HUES6 (cell line): ENCODE data around the gene APAF1.

ENCODE experiments used
- H3K27ac ChIP-seq: 2 replicates; pipeline ENCODE4 v1.7.0; 2013; ENCODE audit warnings: low read depth, mild to moderate bottlenecking, low read length, inconsistent platforms
- H3K27me3 ChIP-seq: 2 replicates; pipeline ENCODE4 v1.6.1; 2013; ENCODE audit warnings: low read length; ENCODE audit not compliant: control insufficient read depth, insufficient read depth
- H3K36me3 ChIP-seq: 2 replicates; pipeline ENCODE4 v1.6.1; 2013; ENCODE audit warnings: low read length; ENCODE audit not compliant: control insufficient read depth, insufficient read depth
- H3K4me1 ChIP-seq: 2 replicates; pipeline ENCODE4 v1.6.1; 2013; ENCODE audit warnings: low read length; ENCODE audit not compliant: control insufficient read depth, insufficient read depth
- H3K4me3 ChIP-seq: 2 replicates; pipeline ENCODE4 v1.5.1; 2013; ENCODE audit warnings: low read depth, low read length
- H3K9ac ChIP-seq: one replicate; pipeline ENCODE4 v1.6.1; 2013; ENCODE audit warnings: mild to moderate bottlenecking, low read length
- H3K9me3 ChIP-seq: 2 replicates; pipeline ENCODE4 v1.6.1; 2013; ENCODE audit warnings: low read depth, low read length; ENCODE audit not compliant: control insufficient read depth, insufficient read depth

APAF1 gene

DNA sequence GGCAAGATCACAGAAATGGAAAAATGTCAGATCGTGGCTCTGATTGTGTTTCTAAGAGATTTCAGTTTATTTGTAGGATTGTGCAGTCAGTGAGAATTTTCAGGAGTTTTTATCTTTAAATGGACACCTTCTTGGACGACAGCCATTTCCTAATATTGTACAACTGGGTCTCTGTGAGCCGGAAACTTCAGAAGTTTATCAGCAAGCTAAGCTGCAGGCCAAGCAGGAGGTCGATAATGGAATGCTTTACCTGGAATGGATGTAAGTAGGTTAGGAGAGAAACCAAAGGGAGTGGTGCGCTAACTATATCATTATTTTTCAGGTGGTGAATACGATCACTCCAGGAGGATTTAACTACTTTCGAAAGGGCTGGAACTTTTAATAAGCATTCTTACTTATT lies 26.4 kb downstream of the APAF1 start:
- H3K36me3 ChIP-seq, result peaks cover 40% of the 10 kb centered on the region
- H3K4me1 ChIP-seq, result no peaks in the 10 kb centered on the region
- H3K27ac ChIP-seq, result no peak overlapping the region
- no peak overlapping the region for H3K9ac ChIP-seq
- no peaks in the 10 kb centered on the region for H3K27me3 ChIP-seq
- no peak overlapping the region for H3K4me3 ChIP-seq
- no peaks in the 10 kb centered on the region for H3K9me3 ChIP-seq

DNA sequence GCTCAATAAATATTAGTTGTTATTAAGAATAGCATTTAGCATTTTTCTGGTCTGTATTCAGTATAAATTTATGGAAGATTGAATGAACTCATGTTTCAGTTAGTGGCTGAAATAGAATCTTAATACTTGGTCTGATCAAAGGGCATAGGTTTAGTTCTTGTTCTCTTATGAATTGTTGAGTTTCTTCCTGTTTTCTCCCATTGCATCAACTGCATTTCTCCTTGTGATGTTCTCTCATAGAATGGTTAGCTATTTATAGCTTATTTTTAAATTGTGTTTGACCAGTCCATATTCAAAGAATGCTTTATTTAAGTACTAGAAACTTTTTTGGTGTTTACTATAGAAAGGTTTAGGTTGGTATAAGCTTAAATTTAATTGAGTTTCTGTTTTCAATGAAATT lies 29.8 kb downstream of the APAF1 start:
- H3K9me3 ChIP-seq, result no peaks in the 10 kb centered on the region
- no peak overlapping the region for H3K27ac ChIP-seq
- H3K4me3 ChIP-seq, result no peak overlapping the region
- H3K36me3 ChIP-seq, result peaks cover 29% of the 10 kb centered on the region
- H3K9ac ChIP-seq, result no peak overlapping the region
- H3K27me3 ChIP-seq, result no peaks in the 10 kb centered on the region
- no peaks in the 10 kb centered on the region for H3K4me1 ChIP-seq

DNA sequence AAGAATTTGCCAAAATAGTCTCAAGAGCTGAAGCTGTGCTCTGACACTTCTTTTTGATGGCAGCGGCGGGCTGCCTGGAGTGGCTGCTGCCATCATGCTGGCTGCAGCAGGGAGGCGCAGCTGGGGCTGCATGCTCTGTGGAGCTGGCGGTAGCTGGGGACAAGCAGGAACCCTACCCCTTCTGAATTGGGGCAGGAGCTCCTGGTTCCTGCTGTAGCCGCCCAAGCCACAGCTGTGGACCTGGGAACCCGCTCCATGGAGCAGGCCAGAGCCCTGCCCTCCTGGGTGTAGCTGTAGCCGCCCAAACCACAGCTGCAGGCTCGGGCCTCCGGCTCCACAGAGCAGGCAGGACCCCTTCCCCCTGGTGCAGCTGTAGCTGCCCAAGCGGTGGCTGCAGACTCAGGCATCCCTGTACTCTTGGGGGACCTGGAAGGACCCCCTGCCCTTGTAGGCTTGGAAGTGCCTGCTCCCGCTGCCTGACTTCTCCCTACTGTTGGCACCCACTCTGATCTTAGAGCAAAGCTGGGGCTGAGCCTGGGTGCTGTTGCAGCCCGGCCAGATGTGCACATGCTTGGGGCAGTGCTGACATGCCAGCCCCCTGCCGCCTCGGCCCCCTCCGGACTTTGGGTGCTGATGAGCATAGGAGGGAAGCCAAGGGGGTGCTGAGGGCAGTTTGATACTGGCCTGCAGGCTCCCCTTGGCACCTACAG lies 33.3 kb downstream of the APAF1 start:
- Histone ChIP-seq H3K27me3 (no peaks in the 10 kb centered on the region), H3K9me3 (no peaks in the 10 kb centered on the region), H3K4me1 (no peaks in the 10 kb centered on the region), H3K36me3 (peaks cover 55% of the 10 kb centered on the region), H3K9ac (no peak overlapping the region), H3K4me3 (no peak overlapping the region), H3K27ac (no peak overlapping the region)

DNA sequence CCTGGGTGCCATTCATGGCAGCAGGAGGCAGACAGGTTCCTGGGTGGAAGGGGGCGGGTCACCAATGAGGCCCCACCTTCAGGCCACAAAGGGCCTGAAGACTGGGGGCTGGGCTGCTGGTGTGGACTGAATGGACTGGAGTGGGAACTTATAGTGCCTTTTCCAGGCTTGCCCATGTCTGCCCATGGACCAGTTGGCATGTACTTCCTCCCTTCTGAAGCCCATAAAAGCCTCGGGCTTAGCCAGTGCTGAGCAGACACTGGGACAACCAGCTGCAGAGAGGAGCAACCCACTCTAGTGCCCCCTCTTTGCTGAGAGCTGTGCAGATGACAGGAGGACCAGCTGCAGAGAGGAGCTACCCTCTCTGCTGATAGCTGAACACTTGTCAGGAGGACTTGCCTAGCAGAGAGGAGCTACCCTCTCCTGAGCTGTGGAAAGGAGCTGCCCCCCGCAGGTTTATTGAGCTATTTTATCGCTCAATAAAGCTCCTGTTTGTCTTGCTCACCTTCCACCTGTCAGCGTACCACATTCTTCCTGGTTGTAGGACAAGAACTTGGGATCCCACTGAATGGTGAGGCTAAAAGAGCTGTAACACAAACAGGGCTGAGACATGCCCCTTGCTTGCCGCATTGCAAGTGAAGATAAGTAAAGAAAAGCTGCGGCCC lies 34.0 kb downstream of the APAF1 start:
- Histone ChIP-seq H3K27ac (no peak overlapping the region), H3K27me3 (no peaks in the 10 kb centered on the region), H3K9ac (no peak overlapping the region), H3K9me3 (no peaks in the 10 kb centered on the region), H3K36me3 (peaks cover 59% of the 10 kb centered on the region), H3K4me1 (no peaks in the 10 kb centered on the region), H3K4me3 (no peak overlapping the region)

DNA sequence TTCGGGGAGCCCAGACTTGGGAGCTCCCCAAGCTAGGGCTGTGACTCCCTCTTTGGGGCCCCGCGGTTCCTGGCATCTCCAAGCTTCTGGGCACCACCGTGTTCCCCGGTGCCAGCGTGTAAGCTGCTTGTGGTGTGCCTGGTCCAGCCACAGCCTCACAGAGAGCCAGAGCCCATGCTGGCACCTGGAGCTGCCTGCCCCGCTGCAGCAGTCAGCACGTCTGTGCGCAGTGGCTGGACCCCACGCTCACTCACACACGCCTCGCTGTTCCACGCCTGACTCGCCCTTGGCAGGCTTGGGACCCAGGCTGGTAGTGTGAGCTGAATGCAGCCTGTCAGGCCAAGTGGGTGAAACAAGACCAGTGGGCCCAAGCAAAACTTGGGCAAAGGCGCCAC lies 34.5 kb downstream of the APAF1 start:
- Histone ChIP-seq H3K4me3 (no peak overlapping the region), H3K27me3 (no peaks in the 10 kb centered on the region), H3K36me3 (peaks cover 56% of the 10 kb centered on the region), H3K4me1 (no peaks in the 10 kb centered on the region), H3K9ac (no peak overlapping the region), H3K9me3 (no peaks in the 10 kb centered on the region), H3K27ac (no peak overlapping the region)

DNA sequence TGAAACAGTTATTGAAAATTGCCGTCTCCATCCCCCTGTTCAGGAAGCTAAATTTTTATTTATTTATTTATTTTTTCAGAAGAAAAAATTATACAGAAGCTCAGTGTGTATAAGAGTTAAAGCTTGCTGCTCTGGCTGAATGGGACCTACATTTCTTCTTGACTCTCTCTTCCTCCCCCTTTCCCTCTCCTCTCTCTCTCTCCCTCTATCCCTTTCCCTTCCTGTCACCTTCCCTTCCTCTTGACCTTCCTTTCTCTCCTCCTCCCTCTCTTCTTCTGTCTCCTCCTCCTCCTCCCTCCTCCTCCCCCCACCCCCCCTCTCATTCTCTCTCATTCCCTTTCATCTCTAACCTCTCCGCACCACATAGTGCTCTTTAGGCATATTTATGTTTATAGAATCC lies 39.1 kb downstream of the APAF1 start:
- Histone ChIP-seq H3K9ac (no peak overlapping the region), H3K9me3 (no peaks in the 10 kb centered on the region), H3K27me3 (no peaks in the 10 kb centered on the region), H3K27ac (no peak overlapping the region), H3K4me3 (no peak overlapping the region), H3K4me1 (no peaks in the 10 kb centered on the region), H3K36me3 (peaks cover 61% of the 10 kb centered on the region)

DNA sequence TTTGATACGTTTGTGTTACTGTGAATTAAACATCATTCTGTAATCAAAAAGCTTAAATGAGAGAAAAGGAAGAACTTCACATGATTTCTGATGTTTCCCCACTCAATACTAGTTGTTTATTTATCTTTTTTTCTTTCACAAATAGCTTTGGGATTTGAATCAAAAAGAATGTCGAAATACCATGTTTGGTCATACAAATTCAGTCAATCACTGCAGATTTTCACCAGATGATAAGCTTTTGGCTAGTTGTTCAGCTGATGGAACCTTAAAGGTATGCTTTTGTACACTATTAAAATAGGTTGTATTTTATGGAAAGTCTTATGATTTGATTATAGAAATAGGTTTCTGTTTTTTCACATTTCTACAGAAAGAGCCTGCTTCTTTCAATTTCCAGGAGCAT lies 41.5 kb downstream of the APAF1 start:
- H3K4me1 ChIP-seq, result no peaks in the 10 kb centered on the region
- no peaks in the 10 kb centered on the region for H3K27me3 ChIP-seq
- H3K27ac ChIP-seq, result no peak overlapping the region
- peaks cover 42% of the 10 kb centered on the region for H3K36me3 ChIP-seq
- H3K9ac ChIP-seq, result no peak overlapping the region
- H3K9me3 ChIP-seq, result no peaks in the 10 kb centered on the region
- no peak overlapping the region for H3K4me3 ChIP-seq

DNA sequence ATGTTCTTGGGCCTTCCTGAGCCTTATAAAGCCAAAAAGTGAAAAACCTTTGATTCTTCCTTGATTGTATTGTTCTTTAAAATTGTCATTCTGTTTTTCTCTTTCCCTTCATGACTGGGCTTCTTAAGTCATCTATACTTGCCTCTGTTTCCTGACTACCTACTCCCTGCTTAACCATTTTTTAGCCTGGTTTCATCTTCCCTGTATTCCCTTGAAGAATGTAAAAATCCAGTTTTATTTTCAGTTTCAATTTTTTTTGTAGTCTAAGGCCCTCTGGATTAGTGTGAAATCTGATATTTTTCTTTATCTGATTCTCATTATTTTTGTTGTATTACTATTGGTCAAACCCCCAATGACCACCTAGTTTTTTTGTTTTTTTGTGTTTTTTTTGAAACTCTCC lies 46.3 kb downstream of the APAF1 start:
- Histone ChIP-seq H3K4me3 (no peak overlapping the region), H3K27me3 (no peaks in the 10 kb centered on the region)

DNA sequence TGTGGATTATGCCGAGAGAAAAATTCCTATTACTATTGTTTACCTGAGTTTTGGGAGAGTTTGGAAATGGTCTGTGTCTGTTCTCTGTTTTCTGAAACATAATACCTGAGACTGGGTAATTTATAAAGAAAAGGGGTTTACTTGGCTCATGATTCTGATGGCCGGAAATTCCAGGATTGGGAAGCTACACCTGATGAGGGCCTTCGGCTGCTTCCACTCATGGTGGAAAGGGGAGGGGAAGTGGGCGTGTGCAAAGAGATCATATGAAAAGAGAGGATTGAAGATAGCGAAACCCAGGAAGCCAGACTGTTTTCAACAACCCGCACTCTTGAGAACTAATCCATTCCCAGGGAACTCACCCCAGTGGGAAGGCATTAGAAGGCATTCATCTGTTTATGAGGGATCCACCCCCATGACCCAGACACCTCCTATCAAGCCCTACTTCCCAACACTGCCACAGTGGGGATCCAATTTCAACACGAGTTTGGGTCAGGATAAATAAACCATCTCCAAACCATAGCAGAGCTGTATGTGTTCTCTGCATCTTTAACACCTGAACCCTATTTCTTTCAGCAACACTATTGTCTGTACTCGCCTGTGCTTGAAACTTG lies 51.1 kb downstream of the APAF1 start:
- H3K9me3 ChIP-seq, result no peaks in the 10 kb centered on the region
- H3K4me1 ChIP-seq, result peaks cover 15% of the 10 kb centered on the region
- peak overlapping the region; percentile 1; the same call in 1 of the 2 replicates for H3K4me3 ChIP-seq
- H3K27ac ChIP-seq, result no peak overlapping the region
- peaks cover 16% of the 10 kb centered on the region for H3K36me3 ChIP-seq
- no peaks in the 10 kb centered on the region for H3K27me3 ChIP-seq
- H3K9ac ChIP-seq, result peak overlapping the region; percentile 20

More for the DNA sequence above, 46.3 kb downstream of the APAF1 start:
- Histone ChIP-seq H3K9ac (no peak overlapping the region), H3K36me3 (peaks cover 12% of the 10 kb centered on the region), H3K9me3 (no peaks in the 10 kb centered on the region), H3K27ac (no peak overlapping the region), H3K4me1 (peaks cover 10% of the 10 kb centered on the region)

DNA sequence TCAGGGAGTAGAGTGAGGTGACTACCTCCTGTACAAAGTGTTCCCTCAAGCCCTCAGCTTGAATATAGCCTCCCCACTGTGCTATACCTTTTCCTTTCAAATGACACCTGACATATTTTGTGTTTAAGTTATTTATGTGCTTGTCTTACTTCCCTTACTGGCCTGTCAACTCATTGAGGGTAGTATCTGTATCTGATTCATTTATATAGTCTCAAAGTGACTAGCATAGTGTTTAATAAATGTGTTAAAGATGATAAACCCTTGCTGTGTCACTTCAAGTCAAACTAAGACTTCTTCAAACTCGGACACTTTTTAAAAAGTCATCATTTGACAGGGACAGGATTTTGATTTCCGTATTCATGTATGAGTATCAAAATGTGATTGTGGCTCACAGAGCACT lies 52.1 kb downstream of the APAF1 start:
- H3K4me1 ChIP-seq, result peaks cover 15% of the 10 kb centered on the region
- H3K36me3 ChIP-seq, result peaks cover 16% of the 10 kb centered on the region
- no peaks in the 10 kb centered on the region for H3K9me3 ChIP-seq
- no peak overlapping the region for H3K4me3 ChIP-seq
- no peak overlapping the region for H3K9ac ChIP-seq
- no peak overlapping the region for H3K27ac ChIP-seq
- no peaks in the 10 kb centered on the region for H3K27me3 ChIP-seq
